OCI-LY1 (cell line): ENCODE results near the gene NRDC.

Source experiments
- CTCF ChIP-seq: fragments of 200-600 bp; sonication (generic), shearing (Covaris generic); IDR thresholded peaks from 2 replicates; pipeline ENCODE4 v1.5.1; 2017; ENCODE audit warnings: mild to moderate bottlenecking, antibody characterized with exemption, low read length, moderate library complexity, mixed read lengths
- EZH2 ChIP-seq: fragments of 200-600 bp; sonication (generic), shearing (Covaris generic); IDR thresholded peaks from 2 replicates; pipeline ENCODE4 v1.8.0; 2017; ENCODE audit warnings: borderline replicate concordance, mixed run types, mild to moderate bottlenecking, antibody characterized with exemption, low read length, moderate library complexity, mixed read lengths

GRCh38 chr1:51758310-51758709, 120.2 kb downstream of the NRDC start:
- no peak for TF ChIP-seq CTCF
- no peak for TF ChIP-seq EZH2
